Activated CD4-positive, alpha-beta T cell treated with anti-CD3 and anti-CD28 coated beads, Interleukin-2, amount 50 U/mL, for 24 hours (primary cell): ENCODE measurements around the gene HNRNPL.

Source experiments
- DNase-seq, 2 donors: peaks; one replicate each; pipeline ENCODE4 v3.0.0-alpha.2; 2020; ENCODE audit warnings: low read depth in 1 of 2, low spot score in 1 of 2

Gene HNRNPL

DNA sequence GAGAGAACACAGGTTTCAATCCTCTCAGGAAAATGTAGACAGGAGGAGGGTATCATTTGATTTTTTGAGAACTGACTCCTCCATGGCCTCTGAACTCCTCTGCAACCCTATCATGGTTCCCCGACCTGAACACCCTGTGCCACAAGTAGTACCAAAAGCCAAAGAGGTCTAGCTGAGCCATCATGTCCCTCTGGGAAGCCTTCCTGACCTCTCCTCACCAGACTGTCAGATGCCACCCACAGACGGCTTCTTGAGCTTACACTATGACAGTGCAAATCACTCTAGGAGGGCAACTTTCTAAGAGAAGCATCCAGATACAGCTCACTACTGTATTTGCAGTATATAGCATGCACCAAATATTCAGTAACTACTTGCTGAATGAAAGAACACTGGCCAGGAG is 3.7 kb downstream of the HNRNPL start:
- no peak for DNase-seq

DNA sequence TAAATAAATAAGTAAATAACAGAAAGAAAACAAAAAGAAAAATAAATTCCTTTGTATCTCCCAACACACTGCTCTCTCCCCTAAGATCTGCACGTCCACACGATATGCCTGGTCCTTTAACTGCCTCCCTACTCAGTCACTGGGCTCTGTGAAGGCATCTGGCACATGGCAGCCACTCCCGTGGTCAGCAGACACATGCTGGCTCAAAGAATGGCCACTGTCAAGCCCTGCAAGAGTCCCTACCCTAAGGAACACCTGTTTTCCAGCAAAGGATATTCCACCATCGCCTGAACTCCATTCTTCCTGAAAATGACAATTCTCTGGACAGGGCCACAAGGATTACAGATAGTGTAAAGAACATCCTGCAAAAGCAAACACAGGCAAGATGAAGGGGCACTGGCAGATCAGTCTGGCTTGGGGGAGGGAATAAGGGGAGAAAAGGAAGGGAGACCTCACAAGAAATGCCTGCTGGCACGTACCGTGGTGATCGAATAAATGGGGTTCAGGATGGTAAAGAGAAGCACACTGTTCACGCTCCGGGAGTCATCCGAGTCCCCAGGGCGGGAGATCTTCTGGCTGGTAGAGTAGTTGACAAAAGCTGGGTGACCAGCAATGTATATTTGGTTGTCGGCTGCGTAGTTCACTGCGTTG is 4.3 kb downstream of the HNRNPL start:
- DNase-seq = no peak

DNA sequence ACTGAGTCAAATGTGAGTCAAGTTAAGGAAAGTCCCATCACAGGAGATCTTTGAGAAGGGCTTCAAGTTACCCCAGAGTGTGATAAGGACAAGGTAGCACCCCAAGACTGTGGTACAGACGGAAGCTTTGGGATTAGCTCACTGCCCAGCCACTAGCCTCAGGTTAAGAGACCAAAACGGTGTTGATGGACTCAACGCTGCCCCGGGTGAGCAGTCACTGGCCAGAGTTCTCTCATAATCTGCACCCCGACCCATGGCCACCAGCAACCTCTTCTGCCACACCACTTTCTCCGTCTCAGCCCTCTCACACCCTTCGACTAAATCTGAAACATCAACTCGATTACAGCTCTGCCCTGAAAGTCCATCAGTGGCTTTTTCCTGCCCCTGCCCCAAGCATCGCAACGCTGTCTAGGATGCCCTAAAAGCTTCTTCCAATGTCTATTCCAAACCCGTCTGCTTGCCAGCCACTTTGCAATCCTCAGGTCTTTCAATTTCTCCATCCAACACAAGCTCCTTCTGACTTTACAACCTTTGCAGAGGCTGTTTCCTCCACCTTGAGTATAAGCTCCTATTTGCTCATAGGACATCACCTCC is 5.6 kb downstream of the HNRNPL start:
- no peak for DNase-seq

DNA sequence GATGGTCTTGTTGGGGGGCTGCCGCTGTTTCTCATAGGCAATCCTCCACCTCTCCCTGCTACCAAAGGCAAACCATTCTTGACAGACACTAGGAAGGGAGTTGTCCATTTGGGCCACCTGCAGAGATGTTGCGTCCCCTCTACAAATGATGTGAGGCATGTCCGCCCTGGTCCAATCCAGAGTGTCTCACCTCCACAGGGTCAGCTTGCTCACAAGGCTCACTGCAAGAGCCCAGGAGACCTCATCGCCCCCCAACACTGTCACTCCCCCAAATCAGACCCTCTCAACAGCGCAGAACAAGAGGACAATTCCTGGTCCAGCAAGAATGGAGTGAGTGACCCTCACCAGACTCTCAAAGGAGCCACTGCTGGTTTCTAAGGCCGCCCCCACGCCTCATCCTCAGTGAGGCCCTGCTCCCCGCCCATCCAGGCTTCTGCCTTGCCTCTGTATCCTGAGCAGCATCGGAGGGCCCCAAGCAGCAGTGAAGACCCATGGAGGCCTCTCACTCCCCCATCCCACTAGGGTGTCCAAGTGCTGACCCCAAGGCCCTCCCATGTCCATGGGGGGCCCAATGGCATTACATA is 6.5 kb downstream of the HNRNPL start:
- no peak for DNase-seq

DNA sequence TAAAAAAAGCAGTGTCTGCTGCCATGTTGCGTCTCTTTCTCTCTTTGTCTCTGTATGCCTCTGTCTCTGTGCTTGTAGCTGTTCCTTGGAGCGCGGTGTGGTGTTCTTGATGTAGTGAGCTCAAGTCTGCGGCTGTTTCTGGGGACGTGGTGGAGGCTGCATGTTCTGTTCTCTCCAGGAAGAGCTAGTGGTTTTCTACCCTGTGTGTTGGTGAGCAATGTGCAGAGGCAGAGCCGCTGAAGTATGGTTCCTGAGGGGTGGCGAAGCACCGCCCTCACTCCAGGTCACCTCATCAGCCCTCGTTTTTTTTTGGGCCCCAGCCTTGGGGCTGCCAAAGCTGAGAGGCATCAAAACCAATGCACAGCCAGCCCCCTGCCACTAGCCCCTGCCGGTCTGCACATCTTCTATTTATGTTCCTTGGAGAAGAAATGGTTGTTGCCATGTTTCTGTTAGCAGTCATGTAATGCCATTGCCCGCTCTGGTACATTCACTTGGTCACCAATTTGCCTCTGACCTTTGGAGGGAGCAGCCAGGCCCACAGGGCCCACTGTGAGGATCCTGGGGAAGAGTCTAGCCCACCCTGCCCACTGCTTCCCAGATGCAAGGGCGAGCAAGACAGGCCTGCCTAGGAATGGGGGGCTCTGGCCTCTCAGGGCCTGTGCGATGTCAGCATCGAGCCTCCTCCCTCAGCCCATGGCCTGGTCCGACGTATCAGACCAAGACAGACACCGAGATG is 7.2 kb downstream of the HNRNPL start:
- DNase-seq = no peak

DNA sequence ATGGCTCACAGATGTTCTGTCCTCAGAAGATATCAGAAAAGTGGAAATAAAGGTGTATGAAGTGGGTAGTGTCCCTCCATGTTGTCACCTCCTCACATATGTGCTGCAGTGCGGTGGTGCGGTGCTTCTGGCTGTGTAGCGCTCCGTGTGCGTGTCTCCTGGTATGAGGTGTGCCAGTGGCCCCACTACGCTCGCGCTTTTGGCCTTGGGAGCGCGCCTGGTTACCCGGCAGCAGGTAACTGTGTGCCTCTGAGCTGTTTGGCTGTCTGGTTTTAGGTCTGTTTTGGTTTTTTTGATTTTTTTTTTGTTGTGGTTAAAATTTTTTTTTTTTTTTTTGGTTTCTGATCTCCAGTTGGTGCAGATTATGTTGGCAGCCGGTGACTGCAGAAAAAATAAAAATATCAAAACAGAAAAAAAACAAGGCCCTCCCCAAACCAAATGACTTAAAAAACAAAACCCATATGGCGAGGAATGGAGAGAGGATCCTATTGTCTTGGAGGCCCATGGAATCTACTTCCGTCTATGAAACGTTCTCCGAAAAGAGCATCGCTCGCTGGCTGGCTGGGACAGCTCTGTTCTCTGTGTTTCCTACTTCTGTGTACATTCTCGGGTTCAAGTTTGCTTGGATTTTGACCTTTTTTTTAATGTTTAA is 7.9 kb downstream of the HNRNPL start:
- no peak for DNase-seq

DNA sequence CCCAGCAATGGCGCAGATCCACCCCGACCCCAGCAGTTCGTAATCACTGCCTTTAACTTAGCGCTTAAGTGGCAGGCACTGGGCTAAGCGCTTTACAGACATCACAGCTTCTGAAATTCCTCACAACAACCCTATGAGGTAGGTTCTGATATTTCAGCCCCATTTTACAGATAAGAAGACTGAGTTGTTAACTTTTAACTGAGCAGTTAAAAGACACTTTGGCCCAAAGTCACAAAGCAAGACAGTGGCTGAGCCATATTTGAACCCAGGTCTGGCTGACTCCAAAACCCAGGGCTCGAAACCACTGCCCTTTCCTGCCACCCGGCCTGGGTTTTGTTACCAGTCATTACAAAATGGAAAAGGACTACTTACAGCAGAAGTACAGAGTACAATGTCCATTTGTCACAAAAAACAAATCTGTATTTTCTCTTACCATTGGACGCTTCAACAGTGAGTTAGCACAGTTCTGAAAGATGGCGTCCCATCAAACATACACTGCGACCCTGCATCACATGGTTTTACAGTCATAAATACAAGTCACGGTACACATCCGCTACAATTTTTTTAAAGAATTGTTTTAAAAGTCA is 8.5 kb downstream of the HNRNPL start:
- no peak for DNase-seq

DNA sequence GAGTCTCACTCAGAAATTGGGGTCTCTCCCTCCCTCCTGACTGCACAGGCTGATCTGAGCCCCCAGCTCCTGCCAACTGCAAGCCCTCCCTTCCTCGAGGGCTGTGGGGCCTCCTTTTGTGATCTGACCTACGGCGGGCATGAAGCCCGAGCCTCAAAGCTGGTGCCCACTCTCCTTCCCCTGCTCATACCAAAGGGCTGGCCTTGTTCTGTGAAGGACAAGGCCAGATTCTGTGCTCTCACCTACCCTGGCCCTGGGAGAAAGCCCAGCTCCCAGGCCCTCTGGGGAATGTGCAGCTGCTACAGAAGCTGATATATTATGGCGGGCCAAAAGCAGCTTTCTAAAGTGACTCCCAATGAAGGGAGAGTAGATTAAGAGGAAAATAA is 9.2 kb downstream of the HNRNPL start:
- DNase-seq = no peak

DNA sequence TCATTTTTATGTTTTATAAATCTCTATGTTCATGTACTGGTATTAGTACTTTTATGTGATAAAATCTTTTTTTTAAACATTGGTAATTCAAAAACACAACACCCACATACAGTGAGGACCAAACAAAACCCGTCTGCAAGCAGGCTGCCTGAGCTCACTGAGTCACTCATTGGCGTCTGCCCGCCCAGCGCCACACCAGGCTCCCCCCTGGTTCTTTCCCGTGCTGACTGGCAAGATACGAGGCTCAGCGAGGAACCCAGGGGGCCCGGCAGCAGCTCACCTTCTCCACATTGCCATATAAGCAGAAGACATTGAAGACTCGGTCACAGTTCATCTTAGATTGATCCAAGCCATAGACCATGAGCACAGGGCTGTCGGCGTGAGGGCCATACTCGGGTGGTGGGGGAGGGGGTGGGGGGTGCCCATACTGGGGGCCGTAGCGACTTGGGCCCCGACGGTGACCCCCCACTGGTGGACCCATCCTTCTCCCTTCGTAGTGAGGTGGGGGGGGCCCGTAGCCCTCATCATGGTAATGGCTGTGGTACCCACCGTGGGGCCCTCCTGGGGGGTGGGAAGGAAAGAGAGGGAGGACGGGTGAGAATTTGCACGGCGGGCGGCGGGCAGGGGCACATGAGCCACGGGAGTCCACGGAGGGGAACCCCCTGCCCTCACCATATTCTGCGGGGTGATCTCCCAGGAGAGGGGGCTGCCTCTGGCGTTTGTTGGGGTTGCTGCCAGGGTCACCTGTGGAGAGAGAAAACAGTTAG is 9.8 kb downstream of the HNRNPL start:
- no peak for DNase-seq

DNA sequence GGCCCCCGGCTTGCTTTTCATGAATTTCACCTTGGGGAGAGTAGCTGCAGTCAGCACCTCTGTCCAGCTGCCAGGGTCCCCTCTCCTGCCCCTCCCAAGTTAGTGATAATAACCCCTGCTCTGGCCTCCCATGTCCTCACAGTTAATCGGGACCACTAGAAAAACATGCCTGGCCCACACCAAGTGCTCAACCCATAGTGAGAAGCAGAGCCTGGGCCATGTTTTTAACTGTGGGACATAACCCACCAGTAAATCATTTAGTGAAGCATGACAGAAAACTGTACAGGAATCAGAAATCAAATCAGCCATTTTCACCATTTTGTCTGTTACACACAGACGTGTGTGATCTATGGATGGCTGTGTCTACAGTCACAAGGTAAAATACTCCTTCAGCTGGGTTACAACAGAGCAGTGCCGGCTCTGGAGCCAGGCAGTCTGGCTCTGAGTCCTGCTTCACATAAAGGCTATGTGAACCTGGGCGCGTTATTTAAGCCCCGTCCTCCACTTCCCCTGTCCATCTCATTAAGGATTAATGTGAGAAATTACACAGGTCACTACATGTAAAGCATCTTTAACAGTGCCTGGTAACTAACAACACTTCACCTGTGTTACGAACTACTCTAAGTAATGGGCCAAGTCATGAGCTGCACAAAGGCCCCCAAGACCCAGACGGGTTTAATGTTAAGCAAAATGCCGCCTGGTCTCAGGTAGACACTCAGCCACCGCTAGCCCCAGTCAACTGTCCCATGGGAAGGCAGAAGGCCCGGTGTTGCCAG is 10.6 kb downstream of the HNRNPL start:
- DNase-seq = no peak

DNA sequence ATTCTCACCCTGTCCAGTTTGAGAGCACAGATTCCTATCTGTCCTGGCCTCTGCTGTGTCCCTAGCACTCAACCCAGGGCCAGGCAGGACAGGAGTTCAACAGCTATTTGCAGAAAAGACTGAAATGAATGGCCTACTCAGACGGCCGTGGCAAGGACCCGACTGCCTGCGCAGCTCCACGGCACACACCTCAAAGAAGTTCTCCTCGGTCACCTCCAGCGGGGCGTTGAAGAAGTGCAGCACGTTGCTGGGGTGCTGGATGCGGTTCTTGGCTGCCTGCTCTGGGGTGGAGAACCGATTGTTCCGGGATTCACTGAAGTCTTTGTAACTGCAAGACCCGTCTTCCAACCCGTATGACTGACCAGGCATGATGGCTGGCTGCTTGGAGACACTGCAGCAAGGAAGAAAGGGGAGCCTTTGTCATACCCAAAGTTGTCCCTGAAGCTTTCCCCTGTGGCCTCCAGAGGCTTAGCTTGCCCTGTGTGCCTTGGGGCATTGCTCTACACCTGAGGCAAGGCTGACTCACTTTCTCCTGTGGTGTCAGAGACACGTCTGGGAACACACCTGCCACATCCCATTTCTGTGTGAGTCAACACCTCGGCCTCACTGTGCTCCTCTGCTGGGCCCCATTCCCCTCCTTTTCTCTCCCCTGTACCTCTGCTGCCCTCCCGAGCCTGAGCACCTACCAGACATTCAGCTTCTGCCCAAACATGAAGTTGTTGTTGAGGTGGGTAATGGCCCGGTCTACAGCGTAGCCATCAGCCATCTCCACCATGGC is 11.4 kb downstream of the HNRNPL start:
- peak in 1 of 2 donors; percentile 71 for DNase-seq

DNA sequence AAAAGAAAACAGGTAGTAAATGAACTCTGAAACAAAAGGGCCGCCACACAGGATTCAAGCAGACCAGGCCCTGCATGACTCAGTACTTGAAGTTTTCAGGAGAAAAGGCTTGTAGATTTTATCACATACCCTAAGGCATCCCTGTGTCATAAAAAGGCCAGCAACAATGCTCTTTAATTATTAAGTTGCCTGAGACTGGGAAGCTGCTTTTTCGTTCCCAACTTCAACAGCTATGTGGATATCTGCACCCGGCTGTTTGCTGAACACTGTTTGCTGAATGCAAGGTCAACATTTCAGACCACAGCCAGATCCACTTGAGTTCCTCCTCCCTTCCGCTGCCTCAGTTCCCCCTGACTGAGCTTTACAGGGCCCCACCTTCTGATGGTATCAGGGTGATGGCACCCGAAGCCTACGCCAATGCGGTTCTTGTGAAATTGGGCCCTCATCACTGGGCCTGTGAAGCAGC is 12.1 kb downstream of the HNRNPL start:
- DNase-seq = no peak

DNA sequence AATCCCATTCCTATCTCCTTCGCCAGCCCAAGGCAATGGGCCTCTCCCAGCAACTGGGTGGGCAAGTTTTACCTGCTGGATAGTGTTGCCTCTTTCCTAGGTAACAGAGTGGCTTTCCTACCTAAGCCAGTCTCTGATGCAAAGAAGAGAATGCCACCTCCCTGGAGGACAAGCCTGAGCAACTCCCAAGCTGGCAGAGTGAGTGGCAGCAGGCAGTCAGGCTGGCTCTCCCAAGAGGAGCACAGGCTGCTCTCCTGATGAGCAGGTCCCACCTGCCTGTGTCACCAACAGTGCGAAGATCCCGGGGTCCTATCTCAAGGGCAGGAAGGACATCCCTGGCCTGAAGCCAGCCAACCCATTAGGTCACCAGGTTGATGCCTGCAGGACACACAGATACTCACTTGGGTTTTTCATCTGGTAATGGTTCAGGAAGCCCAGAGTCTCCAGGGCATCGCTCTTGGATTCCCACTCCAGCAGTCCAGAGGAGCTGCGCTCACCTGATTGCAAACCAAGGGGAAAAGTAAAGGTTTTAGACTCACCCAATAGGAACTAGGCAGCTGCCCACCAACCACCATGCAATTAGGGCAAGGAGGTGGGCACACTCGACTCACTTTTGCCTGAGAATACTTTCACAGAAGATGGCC is 12.7 kb downstream of the HNRNPL start:
- DNase-seq = no peak

DNA sequence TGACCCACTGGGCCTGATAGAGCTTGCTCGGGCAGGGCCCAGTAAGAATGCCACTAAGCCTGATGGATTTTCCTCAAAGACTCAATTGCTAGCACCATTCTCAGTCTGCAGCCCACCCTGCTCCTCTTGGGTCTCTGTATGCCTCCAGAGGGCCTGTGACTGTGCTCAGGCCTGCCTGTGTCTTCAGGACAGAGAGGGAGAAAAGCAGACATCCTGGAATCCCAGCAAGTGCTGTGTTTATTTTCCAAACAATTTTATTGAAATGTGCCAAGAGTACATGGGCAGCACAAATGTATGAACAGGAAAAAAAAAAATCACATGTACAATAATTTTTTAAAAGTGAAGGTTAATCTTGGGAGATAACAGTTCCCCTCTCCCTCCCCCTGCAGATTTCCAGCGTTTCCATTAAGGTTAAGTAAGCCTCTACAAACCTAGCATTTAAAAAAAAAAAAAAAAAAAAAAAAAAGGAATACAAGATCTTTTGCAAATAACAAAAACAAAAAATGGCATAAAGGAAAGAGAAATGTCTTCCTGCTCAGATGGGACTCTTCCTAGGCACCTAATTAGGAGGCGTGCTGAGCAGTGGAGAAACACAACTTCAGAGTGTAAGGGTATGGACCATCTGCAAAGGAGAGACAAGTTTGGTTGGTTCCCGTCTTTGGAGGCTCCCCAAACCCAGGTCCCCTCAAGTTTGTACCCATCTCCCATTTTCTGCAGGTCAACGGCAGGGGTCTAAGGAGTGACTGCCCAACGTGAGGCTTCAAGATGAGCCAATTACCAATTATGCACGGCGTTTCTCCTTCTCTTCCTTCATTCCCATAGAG is 13.4 kb downstream of the HNRNPL start:
- DNase-seq = no peak

DNA sequence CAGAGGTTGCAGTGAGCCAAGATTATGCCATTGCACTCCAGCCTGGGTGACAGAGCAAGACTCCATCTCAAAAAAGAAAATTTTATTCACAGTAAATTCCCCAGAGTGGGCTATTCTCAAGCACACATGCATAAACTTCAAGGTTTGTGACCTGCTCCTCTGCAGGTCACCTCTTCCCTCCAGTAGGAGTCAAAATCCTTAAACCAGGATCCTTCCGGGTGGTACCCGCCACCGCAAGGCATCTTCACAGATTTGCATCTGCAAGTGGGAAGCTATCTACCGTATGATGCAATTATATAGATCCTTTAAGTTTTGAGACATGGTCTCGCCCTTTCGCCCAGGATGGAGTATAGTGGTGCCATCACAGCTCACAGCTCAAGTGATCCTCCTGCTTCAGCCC is 15.2 kb downstream of the HNRNPL start:
- no peak for DNase-seq

DNA sequence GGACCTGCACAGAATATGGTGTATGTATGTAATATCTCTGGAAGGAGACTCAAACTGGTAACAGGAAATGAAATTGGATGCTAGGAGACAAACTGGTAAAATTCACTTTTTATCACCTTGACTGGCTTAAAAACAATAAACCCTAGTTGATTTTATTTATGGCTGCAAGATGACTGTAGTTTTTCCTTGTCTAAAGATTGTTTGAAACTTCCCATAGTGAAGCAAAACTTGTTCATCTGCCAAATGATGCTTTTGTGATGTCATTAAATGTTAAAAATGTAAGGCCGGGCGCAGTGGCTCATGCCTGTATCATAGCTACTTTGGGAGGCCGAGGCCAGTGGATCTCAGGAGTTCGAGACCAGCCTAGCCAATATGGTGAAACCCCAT is 15.7 kb downstream of the HNRNPL start:
- DNase-seq = no peak

DNA sequence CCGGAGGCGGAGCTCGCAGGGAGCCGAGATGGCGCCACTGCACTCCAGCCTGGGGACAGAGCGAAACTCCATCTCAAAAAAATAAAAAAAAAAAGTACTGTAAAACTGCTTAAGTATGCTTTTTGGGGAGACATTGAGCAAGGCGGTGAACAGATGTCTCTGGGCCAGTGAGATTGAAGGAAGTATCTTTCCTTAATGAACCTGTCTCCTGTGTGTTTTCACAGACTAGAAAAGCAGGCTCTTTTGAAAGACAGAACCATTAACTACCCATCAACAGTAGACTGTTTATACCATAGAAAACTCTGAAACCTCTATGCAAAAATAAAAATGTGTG is 16.7 kb downstream of the HNRNPL start:
- no peak for DNase-seq

DNA sequence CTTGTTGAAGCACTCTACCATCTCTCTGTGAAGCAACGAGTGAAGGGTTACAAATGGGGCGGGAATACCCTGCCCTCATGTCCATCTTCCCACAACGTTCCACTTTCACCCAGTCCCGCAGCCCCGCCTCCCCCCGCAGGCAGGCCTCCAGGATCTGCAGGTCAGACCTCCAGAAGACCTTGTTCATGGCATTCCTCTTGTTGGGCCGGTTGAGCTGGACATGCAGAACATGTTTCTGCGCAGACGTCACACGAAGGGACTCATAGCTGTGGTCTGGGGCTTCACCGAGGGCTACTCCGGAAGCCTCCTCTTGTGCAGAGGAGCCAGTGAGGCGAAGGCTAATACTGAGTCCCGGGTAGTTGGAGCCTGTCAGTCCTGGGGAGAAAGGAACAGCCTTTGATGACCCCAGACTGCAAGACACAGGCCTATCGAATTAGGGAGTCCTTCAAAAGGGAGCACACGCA is 18.6 kb downstream of the HNRNPL start:
- no peak for DNase-seq
